NCI-H2227 treated with DMSO at 0.1 percent for 48 hours (cell line): ENCODE data around the gene UCN2.
"Not testable (repeated sequence)": the region's sequence is repeated elsewhere in the genome, so short reads cannot be mapped to it uniquely, and the experiment has no call there.

Experiments
- DNase-seq: peaks from one replicate; lab custom pipeline; 2025; lab: John Stamatoyannopoulos, UW

The UCN2 gene

DNA sequence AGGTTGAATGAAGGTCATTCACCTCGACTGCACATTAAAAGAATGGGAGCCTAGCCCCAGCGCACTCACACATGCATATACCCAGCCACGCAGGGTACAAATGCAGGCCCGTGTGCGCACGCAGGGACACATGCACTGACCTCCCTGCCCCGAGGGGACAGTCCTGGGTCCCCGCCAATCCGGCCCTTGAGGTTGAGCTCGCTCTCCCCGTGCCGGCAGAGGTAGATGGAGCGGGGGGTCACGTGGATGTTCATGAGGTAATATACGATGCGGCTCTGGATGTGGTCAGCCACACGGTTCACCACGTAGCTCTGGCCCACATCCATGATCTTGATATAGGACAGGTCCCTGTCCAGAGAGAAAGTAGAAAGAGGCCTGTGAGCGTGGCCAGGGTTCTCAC is 27.5 kb downstream of the UCN2 start:
- DNase-seq, result no peak

DNA sequence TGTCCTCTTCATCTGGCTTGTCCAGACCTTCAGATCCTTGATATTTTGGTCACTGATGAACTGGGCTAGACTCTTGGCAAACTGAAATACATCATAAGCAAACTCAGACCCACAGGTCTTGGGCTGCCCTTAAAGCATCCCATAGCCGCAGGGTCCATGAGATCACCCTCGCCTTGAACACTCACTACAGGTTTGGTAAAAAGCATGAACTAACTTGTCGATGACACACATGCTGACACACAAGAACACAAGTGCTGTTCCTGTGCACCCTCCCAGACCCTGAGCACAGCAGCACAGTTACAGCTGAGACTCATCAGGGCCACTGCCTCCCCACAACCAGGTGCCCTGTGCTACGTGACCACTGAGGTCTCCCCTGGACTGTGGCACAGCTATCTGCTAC is 28.0 kb downstream of the UCN2 start:
- DNase-seq, result no peak

DNA sequence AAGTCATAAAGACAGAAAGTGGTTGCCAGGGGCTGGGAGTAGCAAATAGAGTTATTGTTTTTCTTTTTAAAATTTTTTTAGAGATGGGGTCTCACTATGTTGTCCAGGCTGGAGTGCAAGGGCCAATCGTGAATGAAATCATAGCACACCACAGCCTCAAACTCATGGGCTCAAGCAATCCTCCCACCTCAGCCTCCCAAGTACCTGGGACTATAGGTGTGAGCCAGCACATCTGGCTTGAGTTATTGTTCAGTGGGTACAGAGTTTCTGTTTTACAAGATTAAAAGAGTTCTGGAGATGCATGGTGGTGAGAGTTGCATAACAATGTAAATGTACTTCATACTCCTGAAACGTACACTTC is 30.6 kb downstream of the UCN2 start:
- no peak for DNase-seq

DNA sequence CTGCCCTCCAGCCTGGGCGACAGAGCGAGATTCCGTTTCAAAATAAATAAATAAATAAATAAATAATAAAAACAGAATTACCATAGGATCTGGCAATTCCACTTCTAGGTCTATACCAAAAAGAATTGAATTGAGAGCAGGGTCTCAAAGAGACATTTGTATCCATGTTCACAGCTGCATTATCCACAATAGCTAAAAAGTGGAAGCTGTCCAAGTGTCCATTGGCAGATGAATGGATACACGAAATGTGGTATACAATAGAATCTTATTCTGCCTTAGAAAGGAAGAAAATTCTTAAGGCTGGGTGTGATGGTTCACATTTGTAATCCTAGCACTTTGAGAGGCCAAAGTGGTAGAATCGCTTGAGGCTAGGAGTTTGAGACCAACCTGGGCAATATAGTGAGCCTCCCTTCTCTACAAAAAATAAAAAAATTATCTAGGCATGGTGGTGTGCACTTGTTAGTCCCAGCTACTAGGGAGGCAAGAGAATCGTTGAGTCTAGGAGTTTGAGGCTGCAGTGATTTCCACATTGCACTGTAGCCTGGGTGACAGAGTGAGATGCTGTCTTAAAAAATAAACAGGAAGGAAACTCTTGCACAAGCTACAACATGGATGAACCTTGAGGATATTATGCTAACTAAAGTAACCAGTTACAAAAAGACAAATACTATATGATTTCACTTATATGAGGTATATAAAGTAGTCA is 31.2 kb downstream of the UCN2 start:
- DNase-seq, result no peak

DNA sequence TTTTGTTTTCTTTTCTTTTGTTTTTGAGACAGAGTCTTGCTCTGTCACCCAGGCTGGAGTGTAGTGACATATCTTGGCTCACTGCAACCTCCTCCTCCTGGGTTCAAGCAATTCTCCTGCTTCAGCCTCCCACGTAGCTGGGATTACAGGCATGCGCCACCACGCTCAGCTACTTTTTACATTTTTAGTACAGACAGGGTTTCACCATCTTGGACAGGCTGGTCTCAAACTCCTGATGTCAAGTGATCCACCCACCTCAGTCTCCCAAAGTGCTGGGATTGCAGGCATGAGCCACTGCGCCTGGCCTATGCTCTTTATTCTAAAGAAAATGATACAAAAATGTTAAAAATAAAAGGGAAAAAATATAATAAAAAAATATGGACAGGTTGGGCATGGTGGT is 32.9 kb downstream of the UCN2 start:
- not testable (repeated sequence) for DNase-seq

DNA sequence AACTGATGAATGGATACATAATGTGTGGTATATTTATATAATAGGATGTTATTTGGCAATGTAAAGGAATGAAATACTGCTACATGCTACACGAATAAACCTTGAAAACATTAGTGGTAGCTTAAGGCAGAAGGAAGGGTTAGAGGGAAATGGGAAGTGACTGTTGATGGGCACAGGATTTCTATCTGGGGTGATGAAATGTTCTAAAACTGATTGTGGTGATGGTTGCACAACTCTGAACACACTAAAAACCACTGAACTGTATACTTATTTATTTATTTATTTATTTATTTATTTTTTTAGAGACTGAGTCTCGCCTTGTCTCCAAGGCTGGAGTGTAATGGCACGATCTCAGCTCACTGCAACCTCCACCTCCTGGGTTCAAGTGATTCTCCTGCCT is 34.8 kb downstream of the UCN2 start:
- no peak for DNase-seq

DNA sequence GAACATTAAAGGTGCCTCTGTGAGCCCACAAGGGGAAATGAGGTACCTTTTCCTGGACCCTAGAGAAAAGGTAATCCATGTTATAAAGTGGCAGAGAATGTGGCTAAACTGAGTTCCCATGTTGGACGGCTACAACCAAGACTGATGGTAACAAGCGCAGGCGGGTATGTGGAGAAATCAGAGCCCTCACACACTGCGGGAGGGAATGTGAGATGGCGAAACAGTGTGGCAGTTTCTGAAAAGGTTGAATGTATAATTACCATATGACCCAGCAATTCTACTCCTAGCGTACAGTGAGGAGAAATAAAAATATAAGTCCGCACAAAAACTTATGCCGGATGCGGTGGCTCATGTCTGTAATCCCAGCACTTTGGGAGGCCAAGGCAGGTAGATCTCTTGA is 35.5 kb downstream of the UCN2 start:
- DNase-seq, result no peak

DNA sequence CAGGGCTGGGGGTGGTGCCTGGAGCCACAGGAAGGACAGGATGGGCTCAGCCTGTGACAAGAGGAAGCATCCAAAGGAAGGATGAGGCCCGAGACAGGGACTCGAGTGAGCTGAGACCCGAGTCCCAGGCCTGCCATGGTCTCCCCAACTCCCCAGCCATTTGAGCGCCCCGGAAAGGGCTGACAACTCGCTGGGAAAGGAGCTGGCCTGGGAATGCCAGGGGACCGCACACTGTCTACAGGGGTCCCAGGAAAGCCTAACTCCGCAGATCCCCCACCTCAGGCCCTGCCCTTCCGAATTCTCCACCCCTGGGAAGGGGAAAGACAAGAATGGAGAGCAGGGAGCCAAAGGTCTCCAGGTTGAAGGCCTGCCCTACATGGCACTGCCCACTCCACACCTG is 38.6 kb downstream of the UCN2 start:
- no peak for DNase-seq

DNA sequence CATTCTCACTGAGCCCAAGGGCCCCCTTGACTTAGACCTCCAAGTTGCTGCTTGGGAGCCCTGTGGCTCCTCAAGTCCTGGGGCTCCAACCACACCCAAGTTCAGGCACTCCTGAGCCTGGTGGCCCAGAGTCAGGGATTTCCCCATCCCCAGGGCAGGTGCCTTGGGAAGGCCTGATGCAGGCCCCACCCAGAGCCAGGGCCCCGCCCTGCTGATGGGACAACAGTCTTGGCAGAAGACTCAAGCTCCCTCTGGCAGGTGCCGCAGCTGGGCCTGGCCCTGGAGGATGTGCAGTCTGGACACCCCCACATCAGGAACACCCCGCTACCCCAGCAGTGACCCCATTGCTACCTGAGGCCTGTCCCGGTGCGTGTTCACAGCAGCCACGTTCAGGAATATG is 41.9 kb downstream of the UCN2 start:
- DNase-seq, result no peak

DNA sequence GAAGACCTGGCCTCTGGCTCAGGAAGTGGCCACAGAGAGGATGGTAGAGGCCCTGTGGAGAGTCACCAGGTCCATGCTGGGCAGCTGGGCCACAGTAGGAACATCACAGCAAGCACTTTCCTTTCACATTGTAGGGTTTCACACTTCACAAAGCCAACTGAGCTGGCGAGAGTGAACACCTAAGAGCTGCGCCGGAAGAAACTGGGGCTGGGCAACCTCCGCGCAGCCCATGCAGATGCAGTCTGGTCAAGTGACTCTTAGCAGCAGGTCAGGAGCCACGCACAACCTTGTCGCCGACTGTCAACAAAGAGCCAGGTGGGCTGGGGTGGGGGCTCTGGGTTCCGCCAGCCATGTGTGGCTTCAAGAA is 44.3 kb downstream of the UCN2 start:
- DNase-seq, result no peak

DNA sequence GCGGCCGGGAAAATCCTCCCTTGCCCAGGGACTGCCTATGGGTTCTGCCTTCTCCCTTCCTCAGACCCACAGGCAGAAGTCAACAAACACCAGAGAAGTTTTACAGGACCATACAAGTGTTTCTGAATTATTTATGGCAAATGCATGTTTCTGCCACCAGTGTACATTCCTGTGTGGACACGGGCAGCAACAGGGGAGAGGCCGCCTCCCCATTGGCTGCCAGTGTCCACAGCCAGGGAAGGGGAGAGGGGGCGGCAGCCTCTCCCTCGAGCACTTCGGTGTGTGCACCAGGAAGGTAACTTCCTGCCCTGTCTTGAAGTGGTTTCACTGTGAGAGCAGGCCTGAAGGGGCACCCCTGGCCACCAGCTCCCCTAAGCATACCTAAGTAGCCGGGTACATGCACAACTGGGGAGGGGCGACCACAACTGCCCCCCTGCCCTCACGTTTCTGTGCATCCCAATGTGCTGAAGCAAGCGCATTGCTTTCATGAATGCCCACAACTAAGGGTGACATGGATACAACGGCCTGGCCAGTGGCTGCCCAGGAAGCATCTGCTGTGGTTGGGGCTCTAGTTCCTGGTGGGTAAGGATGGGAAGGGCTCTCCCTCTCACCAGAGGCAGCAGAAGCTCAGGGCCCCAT is 44.8 kb downstream of the UCN2 start:
- DNase-seq, result no peak

DNA sequence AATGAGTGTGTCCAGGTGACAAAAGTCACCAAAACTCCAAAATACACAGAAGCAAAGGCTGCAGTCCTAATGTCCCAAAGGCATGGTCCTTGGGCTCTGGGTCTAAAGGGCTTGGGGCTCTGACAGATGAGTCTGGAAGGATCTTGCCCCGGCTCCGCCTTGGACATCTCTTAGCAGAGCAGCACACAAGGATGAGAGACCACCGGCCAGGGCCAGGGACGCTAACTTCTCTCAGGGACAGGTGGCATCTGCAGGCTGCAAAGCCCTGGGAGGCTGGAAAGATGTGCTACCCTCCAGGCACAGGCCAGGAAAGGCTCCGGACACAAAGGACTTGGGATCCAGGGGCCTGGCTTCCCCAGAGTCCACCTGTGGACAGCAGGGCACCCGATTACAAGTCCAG is 45.5 kb downstream of the UCN2 start:
- no peak for DNase-seq

DNA sequence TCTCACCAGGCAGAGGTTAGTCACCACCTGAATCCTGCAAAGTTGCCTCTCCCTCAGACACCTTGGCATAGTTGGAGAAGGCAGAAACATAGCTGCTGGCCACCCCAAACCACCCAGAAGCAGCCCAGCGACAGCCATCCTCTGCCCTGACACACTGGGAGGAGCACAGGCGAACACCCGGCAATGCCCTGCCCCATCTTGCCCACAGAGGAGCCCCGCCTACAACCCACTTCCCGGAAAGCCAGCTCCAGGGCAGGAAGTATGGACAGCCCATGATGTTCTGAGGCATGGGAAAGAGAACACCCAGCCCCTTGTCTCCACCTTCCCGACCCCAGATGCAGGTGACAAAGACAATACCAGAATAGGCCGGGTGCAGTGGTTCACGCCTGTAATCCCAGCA is 47.0 kb downstream of the UCN2 start:
- no peak for DNase-seq

DNA sequence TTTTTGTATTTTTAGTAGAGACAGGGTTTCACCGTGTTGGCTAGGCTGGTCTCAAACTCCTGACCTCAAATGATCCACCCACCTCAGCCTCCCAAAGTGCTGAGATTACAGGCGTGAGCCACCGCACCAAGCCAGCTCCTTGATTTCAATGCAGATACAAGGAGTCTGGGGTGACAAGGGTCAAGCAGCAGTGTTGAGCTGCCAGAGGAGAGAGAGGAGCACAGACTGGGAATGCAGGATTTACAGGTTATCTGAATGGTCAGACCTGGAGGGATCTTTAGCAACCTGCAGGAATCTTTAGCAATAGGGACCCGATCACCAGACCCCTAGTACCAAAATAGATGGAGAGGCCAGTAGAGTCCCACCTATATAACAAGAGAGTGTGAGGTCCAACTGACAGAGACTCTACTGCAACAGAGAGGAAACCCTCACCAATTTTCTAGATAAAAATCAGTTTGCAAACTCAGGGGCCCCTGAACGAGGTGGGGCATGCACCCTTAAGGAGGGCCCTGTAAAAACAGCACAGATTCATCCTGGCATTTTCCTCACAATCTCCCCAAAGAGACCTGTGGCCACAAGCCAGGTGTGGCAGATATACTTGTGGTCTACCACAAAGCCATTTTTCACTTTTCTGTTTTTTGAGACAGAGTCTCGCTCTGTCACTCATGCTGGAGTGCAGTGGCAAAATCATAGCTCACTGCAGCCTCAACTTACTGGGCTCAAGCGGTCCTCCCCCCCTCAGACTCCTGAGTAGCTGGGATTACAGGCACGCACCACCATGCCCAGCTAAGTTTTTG is 49.0 kb downstream of the UCN2 start:
- no peak for DNase-seq
